HG03280 (cell line): ENCODE data around the gene GP5.

ENCODE experiments used
- ATAC-seq: cut with Tn5 transposase; IDR thresholded peaks from one replicate; pipeline ENCODE4 v1.9.1; 2021; ENCODE audit warnings: mild to moderate bottlenecking, moderate library complexity; ENCODE audit not compliant: unreplicated experiment

GP5 gene

GRCh38 chr3:194397757-194398312 is 1.2 kb downstream of the GP5 start:
- no peak for ATAC-seq

- no peak for ATAC-seq
Measured at GRCh38 chr3:194396859-194397756, 2.0 kb downstream of the GP5 start.

- ATAC-seq, result no peak
Measured at GRCh38 chr3:194396539-194396858, 2.6 kb downstream of the GP5 start.

GRCh38 chr3:194395778-194396538 is 3.1 kb downstream of the GP5 start:
- ATAC-seq, result no peak

GRCh38 chr3:194395212-194395611 is 3.9 kb downstream of the GP5 start:
- ATAC-seq, result no peak

- no peak for ATAC-seq
Measured at GRCh38 chr3:194392576-194392975, 6.5 kb downstream of the GP5 start.

GRCh38 chr3:194390835-194391234 is 8.2 kb downstream of the GP5 start:
- no peak for ATAC-seq

- no peak for ATAC-seq
Measured at GRCh38 chr3:194389269-194389668, 9.8 kb downstream of the GP5 start.

GRCh38 chr3:194387926-194388418 is 11.1 kb downstream of the GP5 start:
- no peak for ATAC-seq

- ATAC-seq, result no peak
Measured at GRCh38 chr3:194387276-194387675, 11.8 kb downstream of the GP5 start.

- ATAC-seq, result no peak
Measured at GRCh38 chr3:194386648-194387047, 12.4 kb downstream of the GP5 start.

GRCh38 chr3:194386066-194386465 is 13.0 kb downstream of the GP5 start:
- ATAC-seq, result no peak

- no peak for ATAC-seq
Measured at GRCh38 chr3:194384569-194385001, 14.5 kb downstream of the GP5 start.

GRCh38 chr3:194384156-194384555 is 14.9 kb downstream of the GP5 start:
- ATAC-seq, result no peak

- no peak for ATAC-seq
Measured at GRCh38 chr3:194383276-194383940, 15.7 kb downstream of the GP5 start.

- ATAC-seq, result no peak
Measured at GRCh38 chr3:194382892-194383223, 16.2 kb downstream of the GP5 start.

- no peak for ATAC-seq
Measured at GRCh38 chr3:194382196-194382891, 16.7 kb downstream of the GP5 start.

- no peak for ATAC-seq
Measured at GRCh38 chr3:194381460-194381875, 17.6 kb downstream of the GP5 start.

- ATAC-seq, result no peak
Measured at GRCh38 chr3:194380326-194380725, 18.7 kb downstream of the GP5 start.

- no peak for ATAC-seq
Measured at GRCh38 chr3:194379651-194380050, 19.4 kb downstream of the GP5 start.

GRCh38 chr3:194379231-194379630 is 19.8 kb downstream of the GP5 start:
- no peak for ATAC-seq
